B cell (primary cell): Measurements from ENCODE around the gene ITPR1. TPM values are rescaled to one million over a fixed set of nuclear protein-coding genes. Genes with fewer than 3 reads are reported as not detected.

Source experiments
- ATAC-seq: fragments of 200-7000 bp; cut with Tn5 transposase; one replicate; pipeline ENCODE4 v1.10.0; 2021; ENCODE audit warnings: low read depth, mild to moderate bottlenecking, moderate number of reproducible peaks, moderate library complexity
- CTCF ChIA-PET: fragments of 350-600 bp; sonication (Branson Sonifier 250); formaldehyde crosslinking; loops from one replicate; lab custom pipeline; 2021; ENCODE audit warnings: antibody characterized with exemption, inconsistent platforms; lab: Charles Lee
- POLR2A ChIA-PET: fragments of 350-600 bp; sonication (Branson Sonifier 250); formaldehyde crosslinking; loops from one replicate; lab custom pipeline; 2021; ENCODE audit warnings: antibody characterized with exemption; lab: Charles Lee
- DNase-seq: peaks from one replicate; pipeline ENCODE4 v3.0.0; 2013
- H2AFZ ChIP-seq: 2 replicates; pipeline ENCODE4 v1.6.1; 2012; ENCODE audit warnings: mild to moderate bottlenecking, low read depth, low read length; ENCODE audit not compliant: insufficient read depth, poor library complexity, severe bottlenecking
- H3K27ac ChIP-seq, 2 donors: 1 replicate in 1 of 2; 2 replicates in 1 of 2; pipeline ENCODE4 v1.5.1; 2012 to 2013; ENCODE audit warnings: low read length in 2 of 2, mild to moderate bottlenecking in 2 of 2, moderate library complexity in 1 of 2
- H3K27me3 ChIP-seq, 4 experiments: fragments of 200-600 bp in 1 of 4; sonication (generic) in 1 of 4; replicated peaks in 1 of 4; 1 replicate in 2 of 4; 2 replicates in 2 of 4; pipeline versions ENCODE4 v1.6.1 to v1.7.0; 2013 to 2016; ENCODE audit warnings: low read length in 3 of 4, mild to moderate bottlenecking in 2 of 4, mixed read lengths in 1 of 4, moderate library complexity in 1 of 4; ENCODE audit not compliant: insufficient read depth in 4 of 4, control insufficient read depth in 3 of 4; ENCODE audit errors: control extremely low read depth in 1 of 4
- H3K36me3 ChIP-seq, 2 experiments: replicated peaks in 1 of 2; 1 replicate in 1 of 2; 2 replicates in 1 of 2; pipeline versions ENCODE4 v1.6.1 to v1.7.1; 2013; ENCODE audit warnings: low read length in 1 of 2; ENCODE audit not compliant: insufficient read depth in 2 of 2, control insufficient read depth in 1 of 2; ENCODE audit errors: control extremely low read depth in 1 of 2, extremely low read depth in 1 of 2
- H3K4me1 ChIP-seq, 2 donors: fragments of 200-600 bp in 1 of 2; sonication (generic) in 1 of 2; 1 replicate in 1 of 2; 2 replicates in 1 of 2; pipeline versions ENCODE4 v1.5.1 to v1.6.1; 2013 to 2017; ENCODE audit warnings: low read length in 2 of 2; ENCODE audit not compliant: control insufficient read depth in 2 of 2, insufficient read depth in 2 of 2
- H3K4me2 ChIP-seq: replicated peaks from 2 replicates; pipeline ENCODE3; 2012; ENCODE audit warnings: mild to moderate bottlenecking, low read depth, low read length; ENCODE audit not compliant: poor library complexity, severe bottlenecking
- H3K4me3 ChIP-seq, 5 experiments: fragments of 200-600 bp in 1 of 5; sonication (generic) in 1 of 5; 1 replicate in 3 of 5; 2 replicates in 2 of 5; pipeline versions ENCODE4 v1.5.1 to v1.7.0; 2011 to 2016; ENCODE audit warnings: low read length in 4 of 5, mild to moderate bottlenecking in 4 of 5, low read depth in 2 of 5, control low read depth in 1 of 5, moderate library complexity in 1 of 5; ENCODE audit not compliant: insufficient read depth in 1 of 5; ENCODE audit errors: control extremely low read depth in 1 of 5, extremely low read depth in 1 of 5
- H3K79me2 ChIP-seq: fragments of 200-600 bp; sonication (generic); one replicate; pipeline ENCODE4 v1.6.0; 2016; ENCODE audit warnings: low read length; ENCODE audit not compliant: control insufficient read depth, insufficient read depth
- H3K9ac ChIP-seq: fragments of 200-600 bp; sonication (generic); 2 replicates; pipeline ENCODE4 v1.6.1; 2017; ENCODE audit warnings: mild to moderate bottlenecking, low read length, moderate library complexity
- H3K9me3 ChIP-seq, 3 donors: one replicate each; pipeline versions ENCODE4 v1.6.1 to v1.7.1; 2013; ENCODE audit warnings: low read length in 2 of 3; ENCODE audit not compliant: control insufficient read depth in 2 of 3, insufficient read depth in 1 of 3; ENCODE audit errors: control extremely low read depth in 1 of 3
- H4K20me1 ChIP-seq: 2 replicates; pipeline ENCODE4 v1.6.0; 2012; ENCODE audit warnings: mild to moderate bottlenecking, low read length; ENCODE audit not compliant: insufficient read depth, control insufficient read depth, poor library complexity, severe bottlenecking
- H3K27ac Mint-ChIP-seq: one replicate; pipeline ENCODE4 v1.8.0; 2021; ENCODE audit warnings: mixed read lengths
- H3K27me3 Mint-ChIP-seq: one replicate; pipeline ENCODE4 v1.8.0; 2021; ENCODE audit warnings: mixed read lengths
- H3K4me1 Mint-ChIP-seq: one replicate; pipeline ENCODE4 v1.8.0; 2021; ENCODE audit warnings: mixed read lengths
- H3K4me3 Mint-ChIP-seq: one replicate; pipeline ENCODE4 v1.8.0; 2021; ENCODE audit warnings: mixed read lengths
- H3K9me3 Mint-ChIP-seq: one replicate; pipeline ENCODE4 v1.8.0; 2022; ENCODE audit warnings: mixed read lengths; ENCODE audit not compliant: insufficient read depth
- EZH2 ChIP-seq: IDR thresholded peaks from 2 replicates; pipeline ENCODE4 v1.6.1; 2012; ENCODE audit warnings: borderline replicate concordance, low read depth, mild to moderate bottlenecking, moderate library complexity, low read length; ENCODE audit not compliant: insufficient read depth, poor library complexity, severe bottlenecking
- WGBS: methylation state at CpG from one replicate; pipeline ENCODE4 v1.1.5; 2013; ENCODE audit warnings: missing lambda C conversion rate; ENCODE audit not compliant: insufficient coverage; 5-methylcytosine and 5-hydroxymethylcytosine counted together
- intact Hi-C: fragments of 100-400 bp; cut with micrococcal nuclease; formaldehyde crosslinking; loops from one replicate; pipeline ENCODE4 v1.10.0; 2022
- polyA plus RNA-seq: library from polyadenylated mRNA; depleted of rRNA; stranded (reverse); fragments of >200 nt; gene quantifications from 2 replicates; pipeline ENCODE4 v1.2.3, GENCODE V29; 2012
- total RNA-seq, 2 donors: library from RNA; stranded (reverse); fragments of 120-200 nt in 1 of 2; gene quantifications; 1 replicate in 1 of 2; 2 replicates in 1 of 2; pipeline versions ENCODE4 v1.2.3 to v1.2.4, GENCODE V29; 2013 to 2022
- TF ChIP-seq, protein P1 (sequence below): fragments of 200-600 bp; IDR thresholded peaks from one replicate; pipeline ENCODE4 v1.8.0; 2022; ENCODE audit warnings: antibody characterized with exemption, mild to moderate bottlenecking

ITPR1 gene
- total and polyA plus RNA-seq, 2 donors (not counting 1 experiment from before 2014, with no cell fraction given), result 64.0 to 332 TPM

DNA sequence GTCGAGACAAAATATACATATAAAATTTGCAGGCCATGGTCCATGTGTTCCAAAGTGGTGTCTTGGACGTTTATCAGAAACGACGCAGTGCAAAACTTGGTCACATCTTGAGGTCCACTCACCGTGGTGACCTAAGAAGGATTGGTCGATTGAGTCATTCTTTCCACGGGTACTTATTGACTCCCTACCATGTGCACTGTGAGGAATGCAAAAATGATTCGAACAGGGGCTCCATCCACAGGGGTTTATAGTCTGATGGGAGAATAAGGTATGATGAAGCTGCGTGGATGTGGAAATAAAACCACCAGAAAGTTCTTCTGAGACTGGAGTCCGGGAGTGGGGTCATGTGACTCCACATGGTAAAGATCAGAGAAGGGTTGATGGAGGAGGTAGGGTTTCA lies 185.2 kb downstream of the ITPR1 start:
- POLR2A ChIA-PET, result no interaction called here
- Mint-ChIP-seq H3K4me1 (no peaks in the 10 kb centered on the region), H3K27me3 (no peaks in the 10 kb centered on the region), H3K9me3 (no peaks in the 10 kb centered on the region), H3K27ac (no peak overlapping the region), H3K4me3 (no peak overlapping the region)
- Histone ChIP-seq H3K27ac (no peak overlapping the region), H3K9me3 (no peaks in the 10 kb centered on the region), H3K79me2 (no peaks in the 10 kb centered on the region), H3K4me1 (no peaks in the 10 kb centered on the region), H2AFZ (no peak overlapping the region), H3K4me3 (no peak overlapping the region), H3K4me2 (no peak overlapping the region), H3K36me3 (peaks cover 9 to 96% of the 10 kb centered on the region in 2 experiments), H3K9ac (no peak overlapping the region), H4K20me1 (no peaks in the 10 kb centered on the region), H3K27me3 (no peaks in the 10 kb centered on the region)
- DNase-seq, result no peak
- intact Hi-C loops, result no loop called here
- CTCF ChIA-PET, result interaction anchor here (2.1 kb wide), 1 partner anchor 33 kb away, joined by 6 read pairs; no protein-coding TSS in a partner anchor
- ATAC-seq, result no peak
- 90% methylated on average over 9 of the region's 10 CpGs for WGBS
- no peak for TF ChIP-seq EZH2
- TF ChIP-seq, protein P1, sequence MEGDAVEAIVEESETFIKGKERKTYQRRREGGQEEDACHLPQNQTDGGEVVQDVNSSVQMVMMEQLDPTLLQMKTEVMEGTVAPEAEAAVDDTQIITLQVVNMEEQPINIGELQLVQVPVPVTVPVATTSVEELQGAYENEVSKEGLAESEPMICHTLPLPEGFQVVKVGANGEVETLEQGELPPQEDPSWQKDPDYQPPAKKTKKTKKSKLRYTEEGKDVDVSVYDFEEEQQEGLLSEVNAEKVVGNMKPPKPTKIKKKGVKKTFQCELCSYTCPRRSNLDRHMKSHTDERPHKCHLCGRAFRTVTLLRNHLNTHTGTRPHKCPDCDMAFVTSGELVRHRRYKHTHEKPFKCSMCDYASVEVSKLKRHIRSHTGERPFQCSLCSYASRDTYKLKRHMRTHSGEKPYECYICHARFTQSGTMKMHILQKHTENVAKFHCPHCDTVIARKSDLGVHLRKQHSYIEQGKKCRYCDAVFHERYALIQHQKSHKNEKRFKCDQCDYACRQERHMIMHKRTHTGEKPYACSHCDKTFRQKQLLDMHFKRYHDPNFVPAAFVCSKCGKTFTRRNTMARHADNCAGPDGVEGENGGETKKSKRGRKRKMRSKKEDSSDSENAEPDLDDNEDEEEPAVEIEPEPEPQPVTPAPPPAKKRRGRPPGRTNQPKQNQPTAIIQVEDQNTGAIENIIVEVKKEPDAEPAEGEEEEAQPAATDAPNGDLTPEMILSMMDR, result no peak

DNA sequence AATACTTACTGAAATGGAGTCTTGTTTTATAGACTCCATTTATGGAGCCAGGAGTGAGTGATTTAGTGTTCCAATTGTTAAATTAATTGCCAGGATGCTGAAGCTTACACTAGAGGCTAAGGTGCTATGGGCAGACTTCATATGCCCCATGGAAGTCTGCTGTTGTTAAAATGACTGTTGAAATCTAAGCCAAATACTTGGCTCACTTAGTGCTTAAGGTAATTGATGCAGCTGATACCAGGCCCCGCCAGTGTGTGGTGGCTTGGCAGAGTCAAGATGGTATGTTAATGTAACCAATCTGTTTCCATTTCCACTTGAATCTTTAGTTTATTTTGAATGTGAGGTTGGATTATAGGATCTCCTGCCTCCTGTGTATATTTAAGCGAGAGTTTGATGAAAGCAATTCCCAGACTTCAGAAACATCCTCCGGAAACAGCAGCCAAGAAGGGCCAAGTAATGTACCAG lies 187.1 kb downstream of the ITPR1 start:
- no peaks in the 10 kb centered on the region for H4K20me1 ChIP-seq
- H3K4me3 Mint-ChIP-seq, result no peak overlapping the region
- TF ChIP-seq, protein P1, result no peak
- TF ChIP-seq EZH2, result no peak
- POLR2A ChIA-PET, result no interaction called here
- H3K4me1 ChIP-seq, result no peaks in the 10 kb centered on the region
- intact Hi-C loops, result no loop called here
- CTCF ChIA-PET, result interaction anchor here (2.1 kb wide), 1 partner anchor 31 kb away, joined by 6 read pairs; no protein-coding TSS in a partner anchor
- H3K4me1 Mint-ChIP-seq, result no peaks in the 10 kb centered on the region
- no peak overlapping the region for H3K9ac ChIP-seq
- no peak for ATAC-seq
- no peak overlapping the region for H3K4me2 ChIP-seq
- H3K9me3 ChIP-seq, result no peaks in the 10 kb centered on the region
- H3K27ac ChIP-seq, result no peak overlapping the region
- no peaks in the 10 kb centered on the region for H3K79me2 ChIP-seq
- H3K4me3 ChIP-seq, result no peak overlapping the region
- H3K9me3 Mint-ChIP-seq, result no peaks in the 10 kb centered on the region
- H3K27ac Mint-ChIP-seq, result no peak overlapping the region
- H2AFZ ChIP-seq, result no peak overlapping the region
- peaks cover 3 to 97% of the 10 kb centered on the region in 2 experiments for H3K36me3 ChIP-seq
- no peaks in the 10 kb centered on the region for H3K27me3 Mint-ChIP-seq
- H3K27me3 ChIP-seq, result no peaks in the 10 kb centered on the region
- no peak for DNase-seq
- WGBS, result 100% methylated on average over 3 of the region's 3 CpGs
